ENCODE data around the gene GGT6.
"Not testable (repeated sequence)": the region's sequence is repeated elsewhere in the genome, so short reads cannot be mapped to it uniquely, and the experiment has no call there.

GGT6 gene

DNA sequence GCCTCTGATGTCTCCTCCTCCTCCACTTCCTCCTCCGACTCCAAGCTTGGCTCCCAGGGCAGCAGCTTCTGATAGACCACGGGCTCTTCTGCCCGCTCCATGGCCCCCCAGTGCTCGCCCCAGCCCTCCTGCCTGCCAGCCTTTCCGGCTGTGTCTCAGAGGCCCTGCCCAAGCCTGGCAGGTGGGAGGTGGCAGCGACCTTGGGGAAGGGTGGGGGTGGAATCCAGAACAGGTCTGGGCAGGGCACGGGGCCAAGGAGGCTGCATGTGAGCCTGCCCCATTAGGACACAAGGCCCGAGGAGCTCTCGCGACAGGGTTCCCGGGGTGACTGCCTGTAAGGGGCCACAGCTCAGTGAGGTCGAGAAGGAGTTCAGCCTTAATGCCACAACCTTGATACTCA, at the start of gene GGT6:
Gene GGT6 (minus strand): TSS at position 157 of the 400 bp plus-strand sequence. CDS start 56 bp downstream, at position 101.
- DNase-seq (ENCODE audit: low read depth in 2 of 2): no peak

DNA sequence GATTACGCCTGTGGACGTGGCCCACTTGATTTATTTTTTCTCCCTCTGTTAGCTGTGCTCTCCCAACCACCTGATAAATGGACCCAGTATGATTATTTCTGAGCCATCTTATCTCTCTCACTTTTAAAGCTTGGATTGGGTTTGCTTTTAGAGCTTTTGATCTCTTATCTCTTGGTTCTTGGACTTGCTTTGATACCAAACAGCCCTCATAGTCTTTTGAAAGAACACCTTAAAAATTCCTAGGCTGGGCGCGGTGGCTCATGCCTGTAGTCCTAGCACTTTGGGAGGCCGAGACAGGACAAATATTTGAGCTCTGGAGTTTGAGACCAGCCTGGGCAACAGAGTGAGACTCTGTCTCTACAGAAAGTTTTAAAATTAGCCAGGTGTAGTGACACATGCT, 49.8 kb upstream of the GGT6 start:
- no peak for DNase-seq (ENCODE audit: low read depth in 2 of 2)

DNA sequence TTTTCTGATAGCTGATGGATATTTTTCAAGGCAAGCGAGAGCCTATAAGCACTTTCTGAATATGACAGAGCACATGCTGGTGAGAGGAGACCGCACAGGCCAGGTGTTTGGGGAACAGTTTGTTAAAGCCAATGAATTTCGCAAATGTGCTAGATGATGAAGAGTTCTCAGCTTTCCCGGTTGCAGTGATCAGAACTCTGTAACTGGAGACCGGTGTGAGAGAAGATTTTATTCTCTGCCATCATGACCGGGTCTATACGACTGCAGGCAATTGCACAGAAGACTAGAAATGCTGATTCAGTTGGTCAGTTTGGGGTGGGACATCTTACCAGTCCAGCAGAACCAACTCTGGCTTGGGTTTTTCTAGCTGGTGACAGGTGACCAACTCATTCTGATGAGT, 49.4 kb upstream of the GGT6 start:
- DNase-seq (ENCODE audit: low read depth in 2 of 2): no peak

GRCh38 chr17:4607773-4608187, 47.4 kb upstream of the GGT6 start:
- DNase-seq (ENCODE audit: low read depth in 2 of 2): no peak

DNA sequence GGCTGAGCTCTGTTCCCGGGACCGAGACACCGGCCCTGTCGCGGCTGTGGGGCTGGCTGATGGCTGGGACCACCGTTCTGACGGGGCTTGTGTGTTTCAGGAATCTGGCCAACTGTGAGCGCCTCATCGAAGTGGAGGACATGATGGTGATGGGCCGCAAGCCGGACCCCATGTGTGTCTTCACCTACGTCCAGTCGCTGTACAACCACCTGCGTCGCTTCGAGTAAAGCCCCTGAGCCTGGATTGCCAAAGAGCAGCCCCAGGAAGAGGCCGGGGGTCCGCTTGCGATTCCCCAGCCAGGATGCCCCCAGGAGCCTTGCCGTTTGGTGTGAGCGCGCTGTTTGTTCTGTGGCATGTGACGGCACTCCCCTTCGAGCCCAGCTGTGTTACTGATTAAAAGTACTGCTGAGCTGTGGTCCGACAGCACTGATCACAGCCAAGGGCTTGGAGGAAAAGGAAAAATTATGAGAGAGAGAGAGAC, 46.9 kb upstream of the GGT6 start:
- no peak for DNase-seq (ENCODE audit: low read depth in 2 of 2)

DNA sequence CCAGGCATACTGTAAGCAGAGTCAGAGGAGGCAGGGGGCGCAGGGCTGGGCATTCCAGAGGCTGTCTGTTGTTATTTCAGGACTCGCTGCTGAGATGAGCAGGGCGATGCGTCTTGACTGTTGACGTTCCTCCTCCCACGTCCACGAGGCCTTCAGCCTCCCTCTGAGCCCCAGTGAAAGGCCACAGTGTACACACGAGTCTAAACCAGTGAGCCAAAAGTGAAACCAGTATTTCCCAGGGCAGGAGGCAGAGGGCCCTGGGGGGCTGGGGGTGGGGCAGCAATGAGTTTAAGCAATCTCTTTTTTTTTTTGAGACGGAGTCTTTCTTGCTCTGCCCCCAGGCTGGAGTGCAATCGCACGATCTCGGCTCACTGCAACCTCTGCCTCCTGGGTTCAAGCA, 45.4 kb upstream of the GGT6 start:
- no peak for DNase-seq (ENCODE audit: low read depth in 2 of 2)

DNA sequence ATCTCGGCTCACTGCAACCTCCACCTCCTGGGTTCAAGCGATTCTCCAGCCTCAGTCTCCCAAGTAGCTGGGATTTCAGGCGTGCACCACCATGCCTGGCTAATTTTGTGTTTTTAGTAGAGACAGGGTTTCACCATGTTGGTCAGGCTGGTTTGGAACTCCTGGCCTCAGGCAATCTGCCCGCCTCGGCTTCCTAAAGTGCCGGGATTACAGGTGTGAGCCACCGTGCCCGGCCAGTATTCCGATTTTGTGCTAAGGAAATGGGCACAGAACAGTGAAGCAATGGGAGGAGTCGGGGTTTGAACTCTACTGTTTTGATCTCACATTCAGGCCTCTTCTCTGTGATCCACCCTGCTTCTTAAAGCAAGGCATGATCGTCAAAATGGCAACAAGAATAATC, 44.4 kb upstream of the GGT6 start:
- DNase-seq (ENCODE audit: low read depth in 2 of 2): not testable (repeated sequence)

- no peak for DNase-seq (ENCODE audit: low read depth in 2 of 2)
These were observed 43.8 kb upstream of the GGT6 start for GRCh38 chr17:4604111-4604644.

DNA sequence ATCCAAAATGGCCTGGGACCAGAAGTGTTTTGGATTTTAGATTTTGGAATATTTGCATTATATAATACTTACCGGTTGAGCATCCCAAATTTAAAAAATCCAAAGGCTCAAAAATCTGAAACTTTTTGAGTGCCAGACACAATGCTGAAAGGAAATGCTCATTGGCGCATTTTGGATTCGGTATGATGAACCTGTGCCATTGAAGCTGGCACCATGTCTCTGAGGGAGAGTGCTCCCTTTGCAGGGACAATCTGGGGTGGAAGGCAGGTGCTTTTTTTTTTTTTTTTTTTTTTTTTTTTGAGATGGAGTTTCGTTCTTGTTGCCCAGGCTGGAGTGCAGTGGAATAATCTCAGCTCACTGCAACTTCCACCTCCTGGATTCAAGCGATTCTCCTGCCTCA, 41.7 kb upstream of the GGT6 start:
- DNase-seq (ENCODE audit: low read depth in 2 of 2): no peak

GRCh38 chr17:4601326-4601725, 40.9 kb upstream of the GGT6 start:
- no peak for DNase-seq (ENCODE audit: low read depth in 2 of 2)

DNA sequence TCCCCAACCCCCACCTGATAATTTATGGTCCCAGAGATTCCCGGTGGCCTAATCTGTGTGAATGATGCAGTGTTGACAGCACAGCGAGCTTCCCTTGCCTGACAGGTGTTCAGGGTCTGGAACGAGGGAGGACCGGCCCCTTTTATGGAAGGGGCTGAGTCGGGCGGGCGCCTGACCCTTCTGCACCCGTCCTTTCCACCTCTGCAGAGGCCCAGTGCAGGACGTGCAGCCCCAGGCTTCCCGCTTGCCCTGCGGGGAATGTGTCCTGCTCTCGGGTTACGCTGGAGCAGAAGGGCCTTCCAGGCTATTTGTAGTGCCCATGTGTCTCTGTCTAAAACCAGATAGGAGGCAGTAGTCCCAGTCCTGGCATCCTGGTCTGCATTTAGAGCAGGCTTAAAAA, 40.2 kb upstream of the GGT6 start:
- no peak for DNase-seq (ENCODE audit: low read depth in 2 of 2)

DNA sequence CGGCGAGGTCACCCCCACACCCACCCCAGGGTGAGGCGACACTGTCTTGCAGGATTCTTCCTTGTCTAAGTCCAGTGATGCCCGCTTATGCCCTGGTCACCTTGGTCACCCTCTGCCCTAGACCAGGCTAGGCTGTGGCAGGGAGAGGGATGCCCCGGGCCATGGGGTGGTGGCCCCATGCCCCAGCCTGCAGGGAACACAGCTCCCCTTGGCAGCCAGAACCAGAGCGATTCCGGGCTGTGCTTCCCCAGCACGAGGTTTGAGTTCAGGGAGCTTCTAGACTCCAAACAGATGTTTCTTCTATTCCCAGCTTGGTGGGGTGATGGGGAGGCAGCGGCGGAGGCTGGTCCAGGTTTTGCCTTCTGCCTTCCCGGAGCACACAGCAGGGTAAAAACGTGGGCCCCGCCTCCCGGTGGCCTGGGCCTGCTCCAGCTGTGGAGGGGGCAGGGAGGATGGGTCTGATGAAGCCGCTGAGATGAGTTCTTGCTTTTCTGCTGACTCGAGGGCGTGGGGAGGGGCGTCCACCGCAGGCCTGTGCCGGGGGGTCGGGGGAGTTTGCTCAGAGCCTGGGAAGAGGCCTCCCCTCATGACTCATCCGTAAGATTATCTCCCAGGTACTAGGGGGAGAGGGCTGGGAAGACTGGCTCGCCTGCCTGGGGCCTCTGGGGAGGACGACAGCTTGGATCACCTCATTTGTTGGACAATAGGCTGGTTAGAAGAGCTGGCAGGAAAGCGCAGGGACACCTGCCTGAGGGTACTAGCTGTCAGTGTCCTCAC, 39.3 kb upstream of the GGT6 start:
- DNase-seq (ENCODE audit: low read depth in 2 of 2): no peak

DNA sequence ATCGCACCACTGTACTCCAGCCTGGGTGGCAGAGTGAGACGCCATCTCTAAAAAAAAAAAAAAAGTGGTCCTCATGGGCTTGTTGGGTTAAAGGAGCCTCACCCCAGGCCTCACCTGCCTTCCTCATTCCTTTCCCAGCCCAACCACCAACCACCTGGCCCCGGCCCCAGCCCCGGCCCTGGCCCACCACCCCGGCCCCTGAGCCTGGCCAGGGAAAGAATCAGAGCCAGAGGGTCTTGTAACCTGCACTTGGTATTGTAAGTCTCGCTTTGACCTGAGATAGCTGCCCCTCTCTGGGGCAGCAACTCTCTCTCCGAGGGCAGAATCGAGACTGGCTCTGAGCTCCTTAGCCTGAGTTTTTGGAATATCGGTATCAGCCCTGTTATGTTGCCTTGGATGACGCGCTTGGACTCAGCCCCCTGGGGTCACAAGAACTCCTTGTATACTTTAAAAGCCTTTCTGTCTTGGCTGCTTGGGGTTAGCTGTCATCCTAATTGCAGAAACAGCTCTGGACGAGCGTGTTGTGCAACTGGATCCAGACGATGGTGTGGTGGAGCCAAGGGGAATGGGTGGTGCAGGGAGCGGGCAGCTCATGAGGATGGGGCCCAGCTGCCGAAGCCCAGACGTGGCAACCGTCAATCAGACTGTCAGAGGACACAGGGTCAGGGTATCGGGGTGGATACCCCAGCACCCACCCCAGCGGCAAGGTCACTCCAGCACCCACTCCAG, 38.6 kb upstream of the GGT6 start:
- no peak for DNase-seq (ENCODE audit: low read depth in 2 of 2)

- DNase-seq (ENCODE audit: low read depth in 2 of 2): no peak
These were observed 37.6 kb upstream of the GGT6 start for GRCh38 chr17:4597975-4598374.

GRCh38 chr17:4596636-4597380, 36.4 kb upstream of the GGT6 start:
- DNase-seq (ENCODE audit: low read depth in 2 of 2): no peak

GRCh38 chr17:4595685-4596342, 35.4 kb upstream of the GGT6 start:
- not testable (repeated sequence) for DNase-seq (ENCODE audit: low read depth in 2 of 2)

GRCh38 chr17:4594931-4595684, 34.7 kb upstream of the GGT6 start:
- no peak for DNase-seq (ENCODE audit: low read depth in 2 of 2)

DNA sequence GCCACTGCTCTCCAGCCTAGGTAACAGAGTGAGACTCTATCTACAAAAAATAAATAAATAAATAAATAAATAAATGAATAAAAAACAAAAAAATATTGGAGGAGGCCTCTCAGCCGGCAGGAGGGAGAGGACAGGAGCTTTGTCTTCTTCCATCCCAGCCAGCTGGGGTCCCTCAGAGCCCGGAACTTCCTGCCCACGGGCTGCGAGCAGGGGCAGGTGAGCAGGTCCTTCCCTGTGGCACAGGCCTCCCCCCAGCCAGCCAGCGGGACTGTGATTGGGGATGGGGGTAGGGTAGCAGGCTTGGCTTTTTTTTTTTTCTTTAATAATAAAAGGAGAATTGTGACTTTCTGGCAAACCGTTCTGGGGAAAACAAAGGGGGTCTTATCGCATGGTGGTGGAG, 34.0 kb upstream of the GGT6 start:
- DNase-seq (ENCODE audit: low read depth in 2 of 2): no peak

DNA sequence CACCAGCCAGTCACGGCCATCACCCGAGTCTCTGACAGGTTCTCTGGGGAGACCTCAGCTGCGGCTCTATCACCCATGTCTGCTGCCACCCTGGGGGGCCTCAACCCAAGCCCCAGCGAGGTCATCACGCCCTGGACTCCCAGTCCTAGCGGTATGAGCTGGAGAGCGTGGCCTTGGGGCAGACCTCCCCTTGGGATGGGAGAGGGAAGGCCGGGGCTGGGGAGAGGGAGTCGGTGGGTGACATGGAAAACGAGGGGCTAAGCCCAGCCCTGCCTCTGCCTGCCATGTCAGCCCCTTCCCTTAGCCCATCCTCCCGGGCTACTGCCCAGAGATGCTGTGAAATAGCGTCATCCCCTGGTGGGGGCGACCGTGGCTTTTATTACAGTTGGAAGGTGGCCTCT, 32.6 kb upstream of the GGT6 start:
- no peak for DNase-seq (ENCODE audit: low read depth in 2 of 2)

DNA sequence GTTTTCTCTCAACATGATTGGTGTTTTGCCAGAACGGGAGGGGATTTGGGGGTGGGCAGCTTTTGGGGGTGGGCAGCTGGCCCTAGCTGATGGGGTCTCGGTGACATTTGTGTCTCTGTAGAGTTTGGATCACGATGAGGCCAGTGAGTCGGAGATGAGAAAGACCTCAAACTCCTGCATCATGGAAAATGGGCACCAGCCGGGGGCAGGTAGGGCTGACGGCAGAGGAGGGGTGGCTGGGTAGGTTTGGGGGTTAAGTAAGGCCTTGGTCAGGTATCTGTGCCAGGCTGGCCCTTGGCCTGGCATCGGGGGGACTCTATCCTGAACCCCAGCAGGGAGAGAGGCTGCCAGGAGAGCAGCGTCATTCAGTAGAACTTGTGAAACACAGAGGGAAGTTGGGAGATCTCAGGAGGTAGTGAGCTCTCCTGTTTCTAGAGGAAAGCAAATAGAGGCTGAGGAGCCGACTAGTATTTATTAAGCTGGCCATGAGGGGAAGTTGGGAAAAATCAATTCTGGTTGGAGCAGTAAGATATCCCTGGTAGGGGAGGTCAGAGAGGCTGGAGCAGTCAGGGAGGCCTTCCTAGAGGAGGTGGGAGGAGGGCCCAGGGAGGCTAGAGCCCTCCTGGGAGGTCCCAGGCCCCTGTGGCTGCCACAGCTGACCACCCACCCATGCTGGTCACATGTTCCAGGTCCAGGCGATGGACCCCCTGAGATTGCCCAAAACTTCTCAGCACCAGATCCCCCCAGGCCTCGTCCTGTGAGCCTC, 32.0 kb upstream of the GGT6 start:
- DNase-seq (ENCODE audit: low read depth in 2 of 2): no peak
